Measurements from ENCODE around the gene RHBDD2. TPM values are rescaled to one million over a fixed set of nuclear protein-coding genes. Genes with fewer than 3 reads are reported as not detected.
"Not testable (repeated sequence)": the region's sequence is repeated elsewhere in the genome, so short reads cannot be mapped to it uniquely, and the experiment has no call there.

Gene RHBDD2
- polyA plus RNA-seq, 1 donor (not counting 4 experiments of a cell fraction or from before 2014, with no cell fraction given) = 24.1 TPM

- H3K9me3 ChIP-seq (ENCODE audit: control insufficient read depth, low read depth, low read length) = no peaks in the 10 kb centered on the region
- no peaks in the 10 kb centered on the region for H3K36me3 ChIP-seq (ENCODE audit: control insufficient read depth in 2 of 2, extremely low read depth in 1 of 2, insufficient read depth in 2 of 2, low read length in 2 of 2)
- FAIRE-seq (no peak), DNase-seq (ENCODE audit: low read depth, low spot score) (no peak)
- H3K27me3 ChIP-seq (ENCODE audit: control insufficient read depth, extremely low read depth, insufficient read depth, low read length) = no peaks in the 10 kb centered on the region
- H3K4me3 ChIP-seq (ENCODE audit: control insufficient read depth in 2 of 3, extremely low read depth in 1 of 3, insufficient read depth in 2 of 3, low read depth in 1 of 3, low read length in 3 of 3) = no peak overlapping the region
- no peaks in the 10 kb centered on the region for H3K9me1 ChIP-seq (ENCODE audit: control insufficient read depth, extremely low read depth, insufficient read depth, low read length)
- TF ChIP-seq EZH2 (IDR thresholded peaks at IDR 0.05; ENCODE audit: low read length) = no peak
- TF ChIP-seq CTCF (optimal IDR thresholded peaks at IDR 0.05 in 1 of 3, IDR thresholded peaks at IDR 0.05 in 1 of 3, conservative IDR thresholded peaks at IDR 0.05 in 1 of 3; ENCODE audit: extremely low read depth in 1 of 3, insufficient read depth in 2 of 3, low read length in 3 of 3) = no peak
- H3K4me1 ChIP-seq (ENCODE audit: control insufficient read depth, extremely low read depth, insufficient read depth, low read length) = no peaks in the 10 kb centered on the region
- H2AFZ ChIP-seq (ENCODE audit: control insufficient read depth, low read length) = no peak overlapping the region
- no peak overlapping the region for H3K27ac ChIP-seq (ENCODE audit: control insufficient read depth, insufficient read depth, low read length)
- H3K9ac ChIP-seq (ENCODE audit: control insufficient read depth, extremely low read depth, insufficient read depth, low read length) = no peak overlapping the region
- dilution Hi-C loops (cut with MboI; ENCODE audit: extremely low pct_ligation_motif_present, low sequenced_read_pairs) = no loop called here
- H4K20me1 ChIP-seq (ENCODE audit: control insufficient read depth, extremely low read depth, insufficient read depth, low read length) = no peaks in the 10 kb centered on the region
- no peak overlapping the region for H3K4me2 ChIP-seq (ENCODE audit: control insufficient read depth, extremely low read depth, insufficient read depth, low read depth, low read length)
- no peaks in the 10 kb centered on the region for H3K79me2 ChIP-seq (ENCODE audit: control insufficient read depth, insufficient read depth, low read length)
Measured at GRCh38 chr7:75836798-75837197, 42.0 kb upstream of the RHBDD2 start.

- dilution Hi-C loops (cut with MboI; ENCODE audit: extremely low pct_ligation_motif_present, low sequenced_read_pairs); H4K20me1 ChIP-seq (ENCODE audit: control insufficient read depth, extremely low read depth, insufficient read depth, low read length): not testable (repeated sequence)
Measured at GRCh38 chr7:75838281-75838930, 40.4 kb upstream of the RHBDD2 start.

GRCh38 chr7:75840029-75840428 lies 38.8 kb upstream of the RHBDD2 start:
- Histone ChIP-seq H4K20me1 (ENCODE audit: control insufficient read depth, extremely low read depth, insufficient read depth, low read length) (no peaks in the 10 kb centered on the region), H3K36me3 (ENCODE audit: control insufficient read depth in 2 of 2, extremely low read depth in 1 of 2, insufficient read depth in 2 of 2, low read length in 2 of 2) (no peaks in the 10 kb centered on the region), H3K27ac (ENCODE audit: control insufficient read depth, insufficient read depth, low read length) (no peak overlapping the region), H3K4me3 (ENCODE audit: control insufficient read depth in 2 of 3, extremely low read depth in 1 of 3, insufficient read depth in 2 of 3, low read depth in 1 of 3, low read length in 3 of 3) (no peak overlapping the region), H2AFZ (ENCODE audit: control insufficient read depth, low read length) (no peak overlapping the region), H3K4me1 (ENCODE audit: control insufficient read depth, extremely low read depth, insufficient read depth, low read length) (peaks cover 12% of the 10 kb centered on the region), H3K4me2 (ENCODE audit: control insufficient read depth, extremely low read depth, insufficient read depth, low read depth, low read length) (no peak overlapping the region), H3K27me3 (ENCODE audit: control insufficient read depth, extremely low read depth, insufficient read depth, low read length) (no peaks in the 10 kb centered on the region), H3K79me2 (ENCODE audit: control insufficient read depth, insufficient read depth, low read length) (no peaks in the 10 kb centered on the region), H3K9ac (ENCODE audit: control insufficient read depth, extremely low read depth, insufficient read depth, low read length) (no peak overlapping the region), H3K9me1 (ENCODE audit: control insufficient read depth, extremely low read depth, insufficient read depth, low read length) (no peaks in the 10 kb centered on the region), H3K9me3 (ENCODE audit: control insufficient read depth, low read depth, low read length) (no peaks in the 10 kb centered on the region)
- FAIRE-seq = no peak
- DNase-seq (ENCODE audit: low read depth, low spot score) = no peak
- TF ChIP-seq CTCF (optimal IDR thresholded peaks at IDR 0.05 in 1 of 3, IDR thresholded peaks at IDR 0.05 in 1 of 3, conservative IDR thresholded peaks at IDR 0.05 in 1 of 3; ENCODE audit: extremely low read depth in 1 of 3, insufficient read depth in 2 of 3, low read length in 3 of 3) (no peak), EZH2 (IDR thresholded peaks at IDR 0.05; ENCODE audit: low read length) (no peak)
- dilution Hi-C loops (cut with MboI; ENCODE audit: extremely low pct_ligation_motif_present, low sequenced_read_pairs) = no loop called here

More at GRCh38 chr7:75838281-75838930, 40.4 kb upstream of the RHBDD2 start:
- not testable (repeated sequence) for FAIRE-seq; H3K9me1 ChIP-seq (ENCODE audit: control insufficient read depth, extremely low read depth, insufficient read depth, low read length); H3K27me3 ChIP-seq (ENCODE audit: control insufficient read depth, extremely low read depth, insufficient read depth, low read length); H3K4me3 ChIP-seq (ENCODE audit: control insufficient read depth in 2 of 3, extremely low read depth in 1 of 3, insufficient read depth in 2 of 3, low read depth in 1 of 3, low read length in 3 of 3); H3K27ac ChIP-seq (ENCODE audit: control insufficient read depth, insufficient read depth, low read length); H3K79me2 ChIP-seq (ENCODE audit: control insufficient read depth, insufficient read depth, low read length); H3K9ac ChIP-seq (ENCODE audit: control insufficient read depth, extremely low read depth, insufficient read depth, low read length); H3K4me2 ChIP-seq (ENCODE audit: control insufficient read depth, extremely low read depth, insufficient read depth, low read depth, low read length); H3K36me3 ChIP-seq (ENCODE audit: control insufficient read depth in 2 of 2, extremely low read depth in 1 of 2, insufficient read depth in 2 of 2, low read length in 2 of 2); H3K9me3 ChIP-seq (ENCODE audit: control insufficient read depth, low read depth, low read length); DNase-seq (ENCODE audit: low read depth, low spot score); H2AFZ ChIP-seq (ENCODE audit: control insufficient read depth, low read length)
- H3K4me1 ChIP-seq (ENCODE audit: control insufficient read depth, extremely low read depth, insufficient read depth, low read length) = peaks cover 12% of the 10 kb centered on the region

Data from keratinocyte (primary cell).